ENCODE results near the gene CABP2.
"Not testable (repeated sequence)": the region's sequence is repeated elsewhere in the genome, so short reads cannot be mapped to it uniquely, and the experiment has no call there.

Gene CABP2

GRCh38 chr11:67522844-67523555 lies at the start of gene CABP2:
Gene CABP2 (minus strand): TSS chr11:67523446. CDS start chr11:67523326, 120 bp downstream.
- DNase-seq: no peak

- no peak for DNase-seq
Observed at GRCh38 chr11:67572747-67573419, 49.6 kb upstream of the CABP2 start.

- no peak for DNase-seq
Observed at GRCh38 chr11:67572305-67572704, 49.1 kb upstream of the CABP2 start.

- DNase-seq: no peak
Observed at GRCh38 chr11:67571443-67571842, 48.2 kb upstream of the CABP2 start.

- no peak for DNase-seq
Observed at GRCh38 chr11:67564230-67564629, 41.0 kb upstream of the CABP2 start.

DNA sequence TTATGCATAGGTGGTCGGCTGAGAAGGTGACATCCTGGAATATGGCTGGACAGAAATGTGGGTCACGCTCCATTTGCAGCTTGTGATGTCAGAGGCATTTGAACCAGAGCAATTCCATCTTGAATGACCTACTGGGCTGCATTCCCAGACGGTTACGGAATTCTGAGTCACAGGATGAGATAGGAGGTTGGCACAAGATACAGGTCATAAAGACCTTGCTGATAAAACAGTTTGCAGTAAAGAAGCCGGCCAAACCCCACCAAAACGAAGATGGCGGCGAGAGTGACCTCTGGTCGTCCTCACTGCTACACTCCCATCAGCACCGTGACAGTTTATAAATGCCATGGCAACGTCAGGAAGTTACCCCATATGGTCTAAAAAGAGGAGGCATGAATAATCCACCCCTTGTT lies 40.5 kb upstream of the CABP2 start:
- DNase-seq: not testable (repeated sequence)

DNA sequence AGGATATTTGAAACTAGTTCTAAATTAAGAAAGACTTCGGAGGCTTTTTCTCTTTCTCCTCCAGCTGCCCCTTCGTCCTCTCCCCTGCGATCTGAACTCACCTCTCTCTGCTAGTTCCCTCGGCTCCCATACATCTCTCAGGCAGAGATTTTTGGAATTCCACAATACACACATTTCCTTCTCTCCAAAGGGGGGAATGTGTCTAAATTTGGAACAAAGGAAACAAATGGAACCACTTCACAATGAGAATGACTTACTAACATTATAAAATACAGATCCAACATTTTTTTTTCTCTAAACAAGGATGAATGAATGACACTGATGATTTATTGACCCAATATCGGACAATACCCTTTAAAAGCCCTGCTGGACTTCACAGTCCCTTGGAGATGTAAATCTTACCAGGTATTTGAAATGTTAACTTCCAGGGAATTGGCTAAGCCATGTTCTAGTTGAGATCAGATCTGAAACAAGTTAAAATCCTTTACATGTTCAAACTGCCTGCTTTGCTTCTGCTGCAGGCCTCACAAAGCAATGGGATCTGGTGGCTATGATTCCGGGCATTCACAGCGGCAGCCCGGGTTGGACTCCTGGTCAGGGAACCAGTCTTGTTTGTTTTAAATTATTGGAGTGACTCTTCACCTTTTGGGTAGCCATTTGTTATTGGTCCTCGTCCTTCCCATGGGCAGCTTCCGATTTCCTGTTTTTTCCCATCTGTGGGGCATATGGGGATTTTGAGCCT lies 39.9 kb upstream of the CABP2 start:
- DNase-seq: no peak

- no peak for DNase-seq
Observed at GRCh38 chr11:67561971-67562619, 38.8 kb upstream of the CABP2 start.

DNA sequence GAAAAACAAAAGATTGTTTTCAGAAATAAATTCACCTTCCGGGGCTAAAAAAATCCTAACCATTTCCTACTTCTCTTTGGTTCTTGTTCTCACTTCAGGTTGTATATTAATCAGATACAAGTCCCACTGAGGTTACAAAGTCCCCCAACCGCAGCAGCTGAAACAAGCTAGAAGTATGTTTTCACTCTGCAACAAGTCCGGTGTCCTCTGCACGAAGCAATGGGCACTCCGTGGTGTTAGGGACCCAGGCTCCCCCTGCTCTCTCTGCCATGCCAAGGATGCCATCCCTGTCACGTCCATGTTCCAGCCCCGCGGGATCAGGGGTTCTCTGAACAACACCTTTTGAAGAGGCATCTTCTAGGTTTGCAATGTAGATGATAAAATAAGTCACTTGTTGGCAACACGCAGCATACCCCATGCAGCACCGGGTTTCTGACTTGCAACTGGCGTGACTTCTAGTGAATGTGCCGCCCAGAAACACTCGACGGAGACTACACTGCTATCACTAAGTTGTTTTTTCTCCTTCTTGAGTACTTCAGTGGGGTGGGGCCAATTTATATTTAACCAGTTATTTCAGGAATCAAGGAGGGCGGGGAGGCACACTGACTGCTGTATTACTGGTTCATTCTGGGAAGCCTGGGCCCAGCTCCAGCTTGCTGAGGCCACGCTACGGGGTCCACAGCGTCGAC lies 35.0 kb upstream of the CABP2 start:
- no peak for DNase-seq

DNA sequence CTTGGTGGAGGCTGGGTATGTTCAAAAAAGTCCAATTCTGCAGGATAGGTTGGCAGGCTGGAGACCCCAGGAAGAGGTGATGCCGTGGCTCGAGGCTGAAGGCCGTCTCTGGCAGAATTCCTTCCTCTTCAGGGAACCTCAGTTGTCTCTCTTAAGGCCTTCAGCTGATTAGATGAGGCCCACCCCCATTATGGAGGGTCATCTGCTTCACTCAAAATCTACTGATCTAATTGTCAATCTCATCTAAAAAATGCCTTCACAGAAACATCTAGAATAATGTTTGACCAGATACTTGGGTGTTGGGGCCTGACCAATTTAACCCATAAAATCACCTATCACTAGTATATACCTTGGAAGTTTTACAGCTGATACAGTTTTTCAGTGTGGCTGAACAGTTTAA lies 33.0 kb upstream of the CABP2 start:
- DNase-seq: no peak

DNA sequence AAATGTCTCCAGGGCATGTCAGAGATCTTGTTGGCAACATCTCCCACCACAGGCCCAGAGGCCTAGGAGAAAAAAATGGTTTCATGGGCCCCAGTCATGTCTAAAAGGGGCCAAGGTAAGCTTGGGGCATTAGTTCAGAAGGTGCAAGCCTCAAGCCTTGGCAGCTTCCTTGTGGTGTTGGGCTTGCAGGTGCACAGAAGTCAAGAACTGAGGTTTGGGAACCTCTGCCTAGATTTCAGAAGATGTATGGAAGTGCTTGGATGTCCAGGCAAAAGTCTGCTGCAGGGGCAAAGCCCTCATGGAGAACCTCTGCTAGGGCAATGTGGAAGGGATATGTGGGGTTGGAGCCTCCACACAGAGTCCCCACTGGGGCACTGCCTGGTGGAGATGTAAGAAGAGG lies 28.5 kb upstream of the CABP2 start:
- not testable (repeated sequence) for DNase-seq

- no peak for DNase-seq
Observed at GRCh38 chr11:67551127-67551526, 27.9 kb upstream of the CABP2 start.

- DNase-seq: no peak
Observed at GRCh38 chr11:67548555-67549110, 25.4 kb upstream of the CABP2 start.

GRCh38 chr11:67548112-67548511 lies 24.9 kb upstream of the CABP2 start:
- not testable (repeated sequence) for DNase-seq

GRCh38 chr11:67545280-67545679 lies 22.0 kb upstream of the CABP2 start:
- DNase-seq: no peak

- no peak for DNase-seq
Observed at GRCh38 chr11:67544616-67545242, 21.5 kb upstream of the CABP2 start.

DNA sequence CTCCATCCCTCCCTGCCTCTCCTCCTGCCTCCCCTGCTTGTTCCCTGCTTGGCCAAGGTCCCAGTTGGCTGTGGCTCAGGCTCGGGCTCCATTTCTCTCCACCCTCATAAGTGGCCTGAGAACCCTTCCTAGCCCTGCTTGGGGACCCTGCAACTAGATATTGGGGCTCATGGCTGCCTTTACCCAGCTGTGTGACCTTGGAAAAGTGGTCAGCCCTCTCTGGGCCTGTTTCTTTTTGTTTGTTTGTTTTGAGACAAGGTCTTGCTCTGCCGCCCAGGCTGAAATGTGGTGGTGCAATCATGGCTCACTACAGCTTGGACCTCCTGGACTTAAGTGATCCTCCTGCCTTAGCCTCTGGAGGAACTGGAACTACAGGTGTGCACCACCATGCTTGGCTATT lies 20.3 kb upstream of the CABP2 start:
- no peak for DNase-seq

GRCh38 chr11:67542971-67543370 lies 19.7 kb upstream of the CABP2 start:
- DNase-seq: no peak

DNA sequence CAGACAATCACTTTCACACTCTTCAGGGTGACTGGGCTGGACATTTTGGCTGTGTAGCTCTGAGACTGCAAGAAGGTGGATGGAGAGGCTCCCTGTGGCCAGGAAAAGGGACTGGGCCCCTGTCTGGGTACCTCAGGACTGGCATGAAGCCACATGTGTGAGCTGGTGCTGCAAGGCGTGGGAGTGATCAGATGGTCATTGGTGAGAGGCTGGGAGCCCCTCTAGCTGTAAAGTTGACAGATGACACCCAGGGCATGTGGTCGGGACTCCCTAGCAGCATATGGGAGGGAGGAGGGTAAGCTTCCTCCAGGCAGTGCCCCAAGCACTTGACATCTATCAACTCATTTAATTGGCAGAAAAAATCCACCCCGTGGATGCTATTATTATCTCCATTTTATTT lies 18.9 kb upstream of the CABP2 start:
- DNase-seq: no peak

- DNase-seq: no peak
Observed at GRCh38 chr11:67541198-67541597, 18.0 kb upstream of the CABP2 start.

DNA sequence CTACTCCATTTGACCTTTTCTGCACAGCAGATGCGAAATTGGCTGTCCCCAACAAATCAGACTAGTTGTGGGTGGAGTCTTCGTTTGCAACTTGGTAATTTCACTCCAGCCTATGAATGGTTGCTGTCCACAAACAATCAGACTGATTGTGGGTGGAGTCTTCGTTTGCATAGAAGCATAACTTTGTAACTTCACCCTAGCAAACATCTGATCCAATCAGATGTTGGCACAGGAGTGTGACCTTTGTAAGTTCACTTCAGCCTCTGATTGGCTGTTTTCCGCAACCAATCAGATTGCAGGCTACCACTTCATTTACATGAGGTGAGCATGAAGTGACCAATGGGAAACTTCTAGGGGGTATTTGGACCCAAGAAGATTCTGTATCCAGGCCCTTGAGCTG lies 16.3 kb upstream of the CABP2 start:
- DNase-seq: no peak

Measured in activated gamma-delta T cell treated with Interleukin-2 at 50 U/mL for 16 hours (primary cell).